Measurements from ENCODE around the gene TYMP.

TYMP gene, protein sequence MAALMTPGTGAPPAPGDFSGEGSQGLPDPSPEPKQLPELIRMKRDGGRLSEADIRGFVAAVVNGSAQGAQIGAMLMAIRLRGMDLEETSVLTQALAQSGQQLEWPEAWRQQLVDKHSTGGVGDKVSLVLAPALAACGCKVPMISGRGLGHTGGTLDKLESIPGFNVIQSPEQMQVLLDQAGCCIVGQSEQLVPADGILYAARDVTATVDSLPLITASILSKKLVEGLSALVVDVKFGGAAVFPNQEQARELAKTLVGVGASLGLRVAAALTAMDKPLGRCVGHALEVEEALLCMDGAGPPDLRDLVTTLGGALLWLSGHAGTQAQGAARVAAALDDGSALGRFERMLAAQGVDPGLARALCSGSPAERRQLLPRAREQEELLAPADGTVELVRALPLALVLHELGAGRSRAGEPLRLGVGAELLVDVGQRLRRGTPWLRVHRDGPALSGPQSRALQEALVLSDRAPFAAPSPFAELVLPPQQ

DNA sequence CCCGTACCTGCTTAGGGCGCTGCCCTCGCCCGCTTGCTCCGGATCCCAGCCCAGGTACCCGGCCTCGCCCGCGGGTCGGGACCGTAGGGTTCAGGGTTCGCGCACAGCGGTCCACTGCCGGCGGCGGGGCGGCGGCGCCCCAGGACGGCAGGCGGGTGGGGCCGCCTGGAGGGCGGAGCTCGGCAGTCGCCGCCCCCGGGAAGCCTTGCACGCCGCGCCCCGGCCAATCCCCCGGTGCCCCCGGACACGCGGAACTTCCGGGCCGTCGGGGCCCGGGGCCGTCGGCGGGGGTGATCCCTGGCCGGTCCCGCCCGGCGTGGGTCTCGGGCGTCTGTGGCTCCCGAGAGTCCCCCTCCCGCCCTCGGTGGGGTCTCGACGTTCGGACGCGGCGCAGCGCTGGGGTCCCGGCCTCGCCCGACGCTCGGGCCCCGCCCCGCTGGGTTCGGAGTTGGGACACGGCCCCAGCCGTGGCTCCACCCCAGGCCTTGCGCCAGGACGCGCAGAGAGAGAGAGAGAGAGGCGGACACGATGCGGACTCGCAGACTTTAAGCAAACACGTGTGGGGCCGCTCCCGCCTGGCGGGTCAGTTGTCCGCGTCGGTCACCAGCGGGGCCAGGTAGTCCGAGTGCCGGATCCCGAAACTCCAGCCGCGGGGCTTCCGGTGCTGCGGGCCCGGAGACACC is at the start of gene TYMP:
Gene TYMP (minus strand): TSS at position 116 of the 683 bp plus-strand sequence. CDS start 303 bp downstream, outside the sequence.
- TF ChIP-seq, protein P1, sequence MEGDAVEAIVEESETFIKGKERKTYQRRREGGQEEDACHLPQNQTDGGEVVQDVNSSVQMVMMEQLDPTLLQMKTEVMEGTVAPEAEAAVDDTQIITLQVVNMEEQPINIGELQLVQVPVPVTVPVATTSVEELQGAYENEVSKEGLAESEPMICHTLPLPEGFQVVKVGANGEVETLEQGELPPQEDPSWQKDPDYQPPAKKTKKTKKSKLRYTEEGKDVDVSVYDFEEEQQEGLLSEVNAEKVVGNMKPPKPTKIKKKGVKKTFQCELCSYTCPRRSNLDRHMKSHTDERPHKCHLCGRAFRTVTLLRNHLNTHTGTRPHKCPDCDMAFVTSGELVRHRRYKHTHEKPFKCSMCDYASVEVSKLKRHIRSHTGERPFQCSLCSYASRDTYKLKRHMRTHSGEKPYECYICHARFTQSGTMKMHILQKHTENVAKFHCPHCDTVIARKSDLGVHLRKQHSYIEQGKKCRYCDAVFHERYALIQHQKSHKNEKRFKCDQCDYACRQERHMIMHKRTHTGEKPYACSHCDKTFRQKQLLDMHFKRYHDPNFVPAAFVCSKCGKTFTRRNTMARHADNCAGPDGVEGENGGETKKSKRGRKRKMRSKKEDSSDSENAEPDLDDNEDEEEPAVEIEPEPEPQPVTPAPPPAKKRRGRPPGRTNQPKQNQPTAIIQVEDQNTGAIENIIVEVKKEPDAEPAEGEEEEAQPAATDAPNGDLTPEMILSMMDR (IDR thresholded peaks at IDR 0.05; ENCODE audit: control extremely low read depth, extremely low read depth, low read depth, missing control alignments): no peak
- POLR2A ChIA-PET: interaction anchor here (0.9 kb wide), 1 partner anchor 9 kb away, joined by 4 read pairs; no protein-coding TSS in a partner anchor
- CTCF ChIA-PET: interaction anchor here (0.7 to 6.7 kb wide), 3 partner anchors 15 to 33 kb away, joined by 3 to 136 read pairs (median 3); partner anchors contain the start of genes KLHDC7B and SYCE3
- peak; percentile 85 for DNase-seq (ENCODE audit: extremely low spot score)

DNA sequence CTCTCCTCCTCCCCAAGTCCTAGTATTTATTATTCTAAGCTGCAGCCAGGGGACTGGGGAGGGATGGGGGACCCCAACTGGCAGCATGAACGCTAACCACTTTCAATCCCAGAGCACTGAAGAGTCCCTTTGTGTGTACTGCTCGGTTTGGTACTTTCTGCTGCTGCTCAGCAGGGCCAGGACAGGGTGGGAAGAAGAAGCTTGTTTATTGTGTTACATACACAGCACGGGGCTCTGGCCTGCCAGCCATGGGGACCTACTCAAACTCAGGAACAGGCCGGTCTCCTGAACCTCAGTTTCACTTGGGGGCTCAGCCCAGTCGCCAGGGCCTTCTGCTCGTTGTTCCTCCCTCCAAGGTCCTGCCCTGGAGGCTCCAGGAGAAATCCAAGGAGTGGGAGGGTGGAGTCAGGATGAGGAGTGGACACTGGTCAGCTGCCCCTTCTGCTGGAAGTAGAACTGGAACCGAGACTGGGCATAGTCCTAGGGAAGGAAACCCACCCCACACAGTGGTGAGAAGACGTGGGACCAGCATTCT is 49.0 kb upstream of the TYMP start:
- ChIA-PET POLR2A (interaction anchor here (0.5 kb wide), 1 partner anchor 256 kb away, joined by 4 read pairs; no protein-coding TSS in a partner anchor), CTCF (interaction anchor here (0.6 to 5.6 kb wide), 4 partner anchors 9 to 687 kb away, joined by 3 to 43 read pairs (median 3); partner anchors contain the start of gene SYCE3)
- no peak for DNase-seq (ENCODE audit: extremely low spot score)
- TF ChIP-seq, protein P1 (IDR thresholded peaks at IDR 0.05; ENCODE audit: control extremely low read depth, extremely low read depth, low read depth, missing control alignments): no peak

DNA sequence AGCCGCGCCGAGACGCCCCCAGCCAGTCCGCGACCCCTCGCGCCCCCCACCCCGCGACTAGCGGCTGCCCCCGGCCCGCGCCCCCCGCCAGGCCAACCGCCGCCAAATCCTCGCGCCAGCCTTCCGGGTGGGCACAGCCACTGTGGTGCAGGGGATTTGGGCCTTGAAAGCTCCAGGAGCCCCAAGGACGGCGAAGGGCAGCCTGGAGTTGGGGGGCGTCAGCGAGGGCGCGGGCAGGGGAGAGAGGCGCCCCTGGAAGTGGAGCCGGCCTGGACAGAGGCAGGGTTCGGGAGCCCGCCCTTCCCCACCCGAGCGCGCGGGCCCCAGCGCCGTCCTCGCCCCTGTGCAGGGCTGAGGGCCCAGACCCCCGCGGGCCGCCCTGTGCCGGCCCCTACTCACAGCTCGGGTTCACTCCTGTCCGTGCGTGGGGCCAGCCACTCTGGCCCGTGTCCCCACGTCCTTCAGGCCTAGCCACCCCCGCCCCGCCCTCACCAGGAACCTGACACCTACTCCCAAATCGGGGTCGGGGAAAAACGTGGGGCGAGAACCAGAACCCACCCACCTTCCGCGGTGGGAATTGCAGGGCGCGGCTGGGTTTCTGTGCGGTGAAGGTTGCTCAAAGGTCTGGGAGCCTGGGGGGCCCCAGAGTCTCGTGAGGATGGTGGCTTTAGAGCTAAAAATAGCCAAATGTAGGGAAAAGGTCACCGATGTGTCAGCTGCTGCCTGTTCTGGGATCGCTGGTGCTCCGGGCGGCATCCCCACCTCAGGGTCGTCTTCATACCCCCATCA is 48.4 kb upstream of the TYMP start, which contains the start of gene CPT1B:
Gene CPT1B (minus strand): TSS at position 441 of the 789 bp plus-strand sequence. CDS start 512 bp downstream, outside the sequence.
- ChIA-PET CTCF (interaction anchor here (1.2 to 5.6 kb wide), 2 partner anchors 12 to 15 kb away, joined by 3 to 43 read pairs; partner anchors contain the start of gene SYCE3), POLR2A (interaction anchor here (0.5 kb wide), 2 partner anchors 15 to 255 kb away, joined by 3 to 4 read pairs; partner anchors contain the start of gene SYCE3)
- DNase-seq (ENCODE audit: extremely low spot score): no peak
- TF ChIP-seq, protein P1 (IDR thresholded peaks at IDR 0.05; ENCODE audit: control extremely low read depth, extremely low read depth, low read depth, missing control alignments): no peak

DNA sequence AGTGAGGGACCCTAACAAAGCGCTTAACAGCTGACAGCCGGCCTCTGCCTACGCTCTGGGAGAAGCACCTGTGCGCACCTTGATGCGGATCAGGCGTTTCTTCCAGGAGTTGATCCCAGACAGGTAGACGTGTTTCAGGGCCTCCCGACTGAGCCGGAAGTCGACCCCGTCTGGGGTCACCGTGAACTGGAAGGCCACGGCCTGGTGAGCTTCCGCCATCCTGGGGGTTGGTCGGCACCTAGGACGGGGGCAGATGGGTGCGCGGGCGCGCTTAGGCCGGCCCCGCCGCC is 47.8 kb upstream of the TYMP start:
- ChIA-PET POLR2A (no interaction called here), CTCF (interaction anchor here (1.2 to 5.6 kb wide), 3 partner anchors 12 to 113 kb away, joined by 3 to 43 read pairs (median 4); partner anchors contain the start of gene SYCE3)
- DNase-seq (ENCODE audit: extremely low spot score): no peak
- TF ChIP-seq, protein P1 (IDR thresholded peaks at IDR 0.05; ENCODE audit: control extremely low read depth, extremely low read depth, low read depth, missing control alignments): no peak

DNA sequence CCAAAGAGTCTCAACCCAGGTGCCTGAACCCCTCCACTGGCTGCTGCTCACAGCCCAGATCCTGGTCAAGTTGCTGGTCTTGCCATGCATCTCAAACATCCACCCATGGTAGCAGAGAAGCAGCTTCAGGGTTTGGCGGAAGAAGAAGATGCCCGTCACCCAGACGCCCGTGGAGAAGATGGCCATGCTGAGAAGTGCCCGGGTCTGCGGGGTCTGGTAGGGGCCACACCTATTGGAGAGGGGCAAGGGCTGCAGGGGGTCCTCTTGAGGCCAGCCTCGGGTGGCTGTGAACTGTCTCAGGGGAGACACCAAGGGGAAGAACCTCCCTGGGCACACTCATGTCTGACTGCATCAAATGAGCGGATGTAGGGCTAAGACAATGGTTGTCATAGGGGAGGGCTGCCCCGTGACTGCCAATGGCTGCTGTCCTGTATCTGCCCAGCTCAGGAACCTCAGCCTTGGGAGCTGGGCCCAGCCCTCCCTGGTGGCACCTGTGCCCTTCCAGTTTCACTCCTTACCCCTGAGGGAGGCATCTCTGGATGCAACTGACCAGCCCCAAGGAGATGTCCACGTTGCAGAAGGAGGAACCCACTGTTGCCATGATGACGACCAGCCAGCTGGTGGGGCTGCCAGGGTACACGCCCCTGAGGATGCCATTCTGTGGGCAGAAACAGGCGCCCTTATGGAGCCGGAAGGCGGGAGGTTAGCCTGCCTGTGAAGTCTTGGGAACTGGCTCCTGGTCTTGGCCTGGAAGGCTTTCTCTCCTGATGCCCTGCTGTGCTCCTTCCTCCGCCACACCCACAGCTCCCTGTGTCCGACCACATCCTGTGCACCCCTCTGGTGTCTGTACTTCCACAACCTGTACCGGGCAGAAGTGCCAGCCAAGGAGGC is 47.2 kb upstream of the TYMP start:
- POLR2A ChIA-PET: no interaction called here
- DNase-seq (ENCODE audit: extremely low spot score): no peak
- TF ChIP-seq, protein P1 (IDR thresholded peaks at IDR 0.05; ENCODE audit: control extremely low read depth, extremely low read depth, low read depth, missing control alignments): no peak
- CTCF ChIA-PET: interaction anchor here (1.7 to 5.6 kb wide), 2 partner anchors 13 to 114 kb away, joined by 4 to 43 read pairs; partner anchors contain the start of gene SYCE3

Measured in GM10248 (cell line).